ENCODE data around the gene SLC66A2.
"Not testable (repeated sequence)": the region's sequence is repeated elsewhere in the genome, so short reads cannot be mapped to it uniquely, and the experiment has no call there.

Gene SLC66A2

DNA sequence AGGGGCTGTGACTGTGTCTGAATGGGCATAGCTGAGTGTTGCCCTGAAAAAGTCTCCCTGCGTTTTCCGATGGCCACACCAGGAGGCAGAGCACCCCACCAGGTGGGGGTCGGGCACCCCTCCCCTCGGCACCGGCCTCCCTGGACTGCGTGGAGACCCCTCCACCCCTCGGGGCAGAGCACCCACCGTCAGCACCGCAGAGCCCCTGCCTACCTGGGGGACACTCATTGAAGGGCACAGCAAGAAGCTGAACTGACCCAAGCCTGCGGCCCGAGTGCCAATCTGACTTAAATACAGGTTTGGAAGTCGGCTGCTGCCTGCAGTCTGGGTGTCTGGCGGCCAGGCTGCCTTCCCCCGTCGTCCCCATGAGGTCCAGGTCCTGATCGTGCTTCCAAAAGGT, 83.8 kb downstream of the SLC66A2 start:
- Histone ChIP-seq H3K27ac (ENCODE audit: low read depth, low read length) (no peak overlapping the region), H2AFZ (ENCODE audit: low read depth, low read length, severe bottlenecking) (no peak overlapping the region), H3K27me3 (ENCODE audit: low read length) (no peaks in the 10 kb centered on the region), H3K79me2 (ENCODE audit: insufficient read depth, low read length) (no peaks in the 10 kb centered on the region), H3K9me3 (ENCODE audit: insufficient read depth, low read length) (no peaks in the 10 kb centered on the region), H3K4me2 (ENCODE audit: low read depth, low read length, poor library complexity, severe bottlenecking) (no peak overlapping the region), H3K36me3 (ENCODE audit: low read length) (no peaks in the 10 kb centered on the region), H3K9ac (ENCODE audit: low read length) (no peak overlapping the region), H3F3A (ENCODE audit: insufficient read depth) (no peaks in the 10 kb centered on the region), H3K9me2 (replicated peaks; ENCODE audit: insufficient read depth, low read length) (no peaks in the 10 kb centered on the region), H4K20me1 (ENCODE audit: low read depth, low read length) (no peaks in the 10 kb centered on the region), H3K4me3 (ENCODE audit: insufficient read depth, low read length, poor library complexity, severe bottlenecking) (no peak overlapping the region)
- TF ChIP-seq EZH2phosphoT487 (conservative IDR thresholded peaks at IDR 0.05; ENCODE audit: low read length), result no peak
- TF ChIP-seq, protein P1, sequence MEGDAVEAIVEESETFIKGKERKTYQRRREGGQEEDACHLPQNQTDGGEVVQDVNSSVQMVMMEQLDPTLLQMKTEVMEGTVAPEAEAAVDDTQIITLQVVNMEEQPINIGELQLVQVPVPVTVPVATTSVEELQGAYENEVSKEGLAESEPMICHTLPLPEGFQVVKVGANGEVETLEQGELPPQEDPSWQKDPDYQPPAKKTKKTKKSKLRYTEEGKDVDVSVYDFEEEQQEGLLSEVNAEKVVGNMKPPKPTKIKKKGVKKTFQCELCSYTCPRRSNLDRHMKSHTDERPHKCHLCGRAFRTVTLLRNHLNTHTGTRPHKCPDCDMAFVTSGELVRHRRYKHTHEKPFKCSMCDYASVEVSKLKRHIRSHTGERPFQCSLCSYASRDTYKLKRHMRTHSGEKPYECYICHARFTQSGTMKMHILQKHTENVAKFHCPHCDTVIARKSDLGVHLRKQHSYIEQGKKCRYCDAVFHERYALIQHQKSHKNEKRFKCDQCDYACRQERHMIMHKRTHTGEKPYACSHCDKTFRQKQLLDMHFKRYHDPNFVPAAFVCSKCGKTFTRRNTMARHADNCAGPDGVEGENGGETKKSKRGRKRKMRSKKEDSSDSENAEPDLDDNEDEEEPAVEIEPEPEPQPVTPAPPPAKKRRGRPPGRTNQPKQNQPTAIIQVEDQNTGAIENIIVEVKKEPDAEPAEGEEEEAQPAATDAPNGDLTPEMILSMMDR (IDR thresholded peaks at IDR 0.05; ENCODE audit: insufficient read depth, low read length, poor library complexity, severe bottlenecking), result no peak

DNA sequence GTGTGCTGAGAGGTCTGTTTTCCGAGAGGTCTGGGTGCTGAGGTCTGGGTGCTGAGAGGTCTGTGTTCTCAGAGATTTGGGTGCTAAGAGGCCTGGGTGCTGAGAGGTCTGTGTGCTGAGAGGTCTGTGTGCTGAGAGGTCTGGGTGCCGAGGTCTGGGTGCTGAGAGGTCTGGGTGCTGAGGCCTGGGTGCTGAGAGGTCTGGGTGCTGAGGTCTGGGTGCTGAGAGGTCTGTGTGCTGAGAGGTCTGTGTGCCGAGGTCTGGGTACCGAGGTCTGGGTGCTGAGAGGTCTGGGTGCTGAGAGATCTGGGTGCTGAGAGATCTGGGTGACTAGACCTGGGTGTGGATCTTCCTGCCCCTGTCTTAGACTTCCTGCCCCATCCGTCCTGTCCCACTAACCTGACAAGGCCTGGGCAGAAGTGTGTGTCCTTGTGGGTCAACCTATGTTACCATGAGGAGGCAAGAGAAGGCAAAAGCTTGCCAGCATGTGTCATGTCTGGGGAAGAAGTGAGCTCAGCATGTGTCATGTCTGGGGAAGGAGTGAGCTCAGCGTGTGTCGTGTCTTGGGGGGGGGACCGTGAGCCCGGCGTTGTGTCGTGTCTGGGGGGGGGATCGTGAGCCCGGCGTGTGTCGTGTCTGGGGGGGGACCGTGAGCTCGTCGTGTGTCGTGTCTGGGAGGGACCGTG, 84.4 kb downstream of the SLC66A2 start:
- Histone ChIP-seq H3K9me2 (replicated peaks; ENCODE audit: insufficient read depth, low read length) (no peaks in the 10 kb centered on the region), H3K4me3 (ENCODE audit: insufficient read depth, low read length, poor library complexity, severe bottlenecking) (no peak overlapping the region), H3F3A (ENCODE audit: insufficient read depth) (no peaks in the 10 kb centered on the region), H3K9me3 (ENCODE audit: insufficient read depth, low read length) (no peaks in the 10 kb centered on the region), H3K27me3 (ENCODE audit: low read length) (no peaks in the 10 kb centered on the region), H3K36me3 (ENCODE audit: low read length) (no peaks in the 10 kb centered on the region), H3K9ac (ENCODE audit: low read length) (no peak overlapping the region), H3K79me2 (ENCODE audit: insufficient read depth, low read length) (no peaks in the 10 kb centered on the region), H2AFZ (ENCODE audit: low read depth, low read length, severe bottlenecking) (no peak overlapping the region), H3K4me2 (ENCODE audit: low read depth, low read length, poor library complexity, severe bottlenecking) (no peak overlapping the region), H4K20me1 (ENCODE audit: low read depth, low read length) (no peaks in the 10 kb centered on the region), H3K27ac (ENCODE audit: low read depth, low read length) (no peak overlapping the region)
- TF ChIP-seq EZH2phosphoT487 (conservative IDR thresholded peaks at IDR 0.05; ENCODE audit: low read length), result no peak
- TF ChIP-seq, protein P1 (IDR thresholded peaks at IDR 0.05; ENCODE audit: insufficient read depth, low read length, poor library complexity, severe bottlenecking), result no peak

DNA sequence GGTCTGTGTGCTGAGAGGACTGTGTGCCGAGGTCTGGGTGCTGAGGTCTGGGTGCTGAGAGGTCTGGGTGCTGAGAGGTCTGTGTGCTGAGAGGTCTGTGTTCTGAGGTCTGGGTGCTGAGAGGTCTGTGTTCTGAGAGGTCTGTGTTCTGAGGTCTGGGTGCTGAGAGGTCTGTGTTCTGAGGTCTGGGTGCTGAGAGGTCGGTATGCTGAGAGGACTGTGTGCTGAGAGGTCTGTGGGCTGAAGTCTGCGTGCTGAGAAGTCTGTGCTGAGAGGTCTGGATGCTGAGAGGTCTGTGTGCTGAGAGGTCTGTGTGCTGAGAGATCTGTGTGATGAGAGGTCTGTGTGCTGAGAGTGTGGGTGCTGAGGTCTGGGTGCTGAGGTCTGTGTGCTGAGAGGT, 85.5 kb downstream of the SLC66A2 start:
- not testable (repeated sequence) for H3K27ac ChIP-seq (ENCODE audit: low read depth, low read length); H3K79me2 ChIP-seq (ENCODE audit: insufficient read depth, low read length); H3F3A ChIP-seq (ENCODE audit: insufficient read depth); H3K9me2 ChIP-seq (replicated peaks; ENCODE audit: insufficient read depth, low read length); H3K36me3 ChIP-seq (ENCODE audit: low read length); H3K4me3 ChIP-seq (ENCODE audit: insufficient read depth, low read length, poor library complexity, severe bottlenecking); H3K9me3 ChIP-seq (ENCODE audit: insufficient read depth, low read length); H3K9ac ChIP-seq (ENCODE audit: low read length); H3K27me3 ChIP-seq (ENCODE audit: low read length); H2AFZ ChIP-seq (ENCODE audit: low read depth, low read length, severe bottlenecking); H3K4me2 ChIP-seq (ENCODE audit: low read depth, low read length, poor library complexity, severe bottlenecking); H4K20me1 ChIP-seq (ENCODE audit: low read depth, low read length)

DNA sequence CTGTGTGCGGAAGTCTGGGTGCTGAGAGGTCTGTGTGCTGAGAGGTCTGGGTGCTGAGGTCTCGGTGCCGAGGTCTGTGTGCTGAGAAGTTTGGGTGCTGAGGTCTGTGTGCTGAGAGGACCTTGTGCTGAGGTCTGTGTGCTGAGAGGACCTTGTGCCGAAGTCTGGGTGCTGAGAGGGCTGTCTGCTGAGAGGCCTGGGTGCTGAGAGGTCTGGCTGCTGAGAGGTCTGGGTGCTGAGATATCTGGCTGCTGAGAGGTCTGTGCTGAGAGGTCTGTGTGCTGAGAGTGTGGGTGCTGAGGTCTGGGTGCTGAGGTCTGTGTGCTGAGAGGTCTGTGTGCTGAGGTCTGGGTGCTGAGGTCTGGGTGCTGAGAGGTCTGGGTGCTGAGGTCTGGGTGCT, 86.5 kb downstream of the SLC66A2 start:
- H3F3A ChIP-seq (ENCODE audit: insufficient read depth); H3K4me2 ChIP-seq (ENCODE audit: low read depth, low read length, poor library complexity, severe bottlenecking); H3K27me3 ChIP-seq (ENCODE audit: low read length); H3K79me2 ChIP-seq (ENCODE audit: insufficient read depth, low read length); H3K9ac ChIP-seq (ENCODE audit: low read length); H3K36me3 ChIP-seq (ENCODE audit: low read length); H4K20me1 ChIP-seq (ENCODE audit: low read depth, low read length); H3K9me3 ChIP-seq (ENCODE audit: insufficient read depth, low read length); H2AFZ ChIP-seq (ENCODE audit: low read depth, low read length, severe bottlenecking); H3K4me3 ChIP-seq (ENCODE audit: insufficient read depth, low read length, poor library complexity, severe bottlenecking); H3K9me2 ChIP-seq (replicated peaks; ENCODE audit: insufficient read depth, low read length); H3K27ac ChIP-seq (ENCODE audit: low read depth, low read length): not testable (repeated sequence)

Data from SU-DHL-6 (cell line).